ENCODE data around the gene CACNA1A.

- no peak for TF ChIP-seq ELF3 (CRISPR knock-in tag; IDR thresholded peaks at IDR 0.05)
- no peak for TF ChIP-seq PCBP2 (optimal IDR thresholded peaks at IDR 0.05; ENCODE audit: low read depth, low read length, poor library complexity, severe bottlenecking)
- no peak for TF ChIP-seq ATF3 (CRISPR knock-in tag; IDR thresholded peaks at IDR 0.05)
- no peak for TF ChIP-seq SMARCC2 (IDR thresholded peaks at IDR 0.05)
- TF ChIP-seq MAZ (IDR thresholded peaks at IDR 0.05; ENCODE audit: borderline replicate concordance, low read depth, low read length), result no peak
- TF ChIP-seq MAZ (CRISPR knock-in tag; IDR thresholded peaks at IDR 0.05; ENCODE audit: low read depth), result no peak
- no peak for TF ChIP-seq ZNF430 (CRISPR knock-in tag; IDR thresholded peaks at IDR 0.05)
- TF ChIP-seq ZSCAN30 (CRISPR knock-in tag; IDR thresholded peaks at IDR 0.05), result no peak; the same call in 1 of the 2 replicates
- TF ChIP-seq ZBED4 (CRISPR knock-in tag; IDR thresholded peaks at IDR 0.05; ENCODE audit: borderline replicate concordance), result no peak; the same call in 1 of the 2 replicates
- TF ChIP-seq ZNF274 (CRISPR knock-in tag; IDR thresholded peaks at IDR 0.05), result no peak
- TF ChIP-seq RORA (CRISPR knock-in tag; IDR thresholded peaks at IDR 0.05), result no peak
Observed at GRCh38 chr19:13163609-13164342, 342.5 kb downstream of the CACNA1A start.

All from HepG2 (cell line).